ENCODE measurements around the gene RIPOR1.

GRCh38 chr16:67535201-67535600 is 6.6 kb downstream of the RIPOR1 start:
- TF ChIP-seq CTCF (IDR thresholded peaks at IDR 0.05; ENCODE audit: insufficient read depth, low read length, poor library complexity, severe bottlenecking) (no peak), EZH2phosphoT487 (conservative IDR thresholded peaks at IDR 0.05; ENCODE audit: low read length) (no peak)

Measured in SU-DHL-6 (cell line).